Gastroesophageal sphincter (tissue), 4 donors: ENCODE measurements around the gene DNAAF8. TPM values are rescaled to one million over a fixed set of nuclear protein-coding genes. Genes with fewer than 3 reads are reported as not detected.
"Not testable (repeated sequence)": the region's sequence is repeated elsewhere in the genome, so short reads cannot be mapped to it uniquely, and the experiment has no call there.

Experiments used
- ATAC-seq: fragments of 150-250 bp; one replicate; pipeline ENCODE4 v1.9.1; 2016; ENCODE audit warnings: mild to moderate bottlenecking, moderate library complexity
- H3K27ac ChIP-seq, 4 donors: fragments of 200-600 bp; sonication (generic) in 3 of 4; 1 replicate in 3 of 4; 2 replicates in 1 of 4; pipeline ENCODE4 v1.5.1; 2016 to 2019
- H3K27me3 ChIP-seq: fragments of 200-600 bp; sonication (generic); one replicate; pipeline ENCODE4 v1.5.1; 2019
- H3K36me3 ChIP-seq, 2 donors: fragments of 200-600 bp; sonication (generic); one replicate each; pipeline ENCODE4 v1.5.1; 2019; ENCODE audit warnings: control low read depth in 1 of 2
- H3K4me1 ChIP-seq, 3 donors: fragments of 200-600 bp; sonication (generic); 1 replicate in 2 of 3; 2 replicates in 1 of 3; pipeline ENCODE4 v1.5.1; 2016 to 2019; ENCODE audit warnings: control low read depth in 2 of 3
- H3K4me3 ChIP-seq, 2 donors: fragments of 200-600 bp; sonication (generic); one replicate each; pipeline ENCODE4 v1.5.1; 2019; ENCODE audit warnings: mild to moderate bottlenecking in 1 of 2, moderate library complexity in 1 of 2
- H3K9me3 ChIP-seq, 3 donors: fragments of 200-600 bp; sonication (generic); one replicate each; pipeline ENCODE4 v1.5.1; 2017 to 2019; ENCODE audit warnings: control low read depth in 2 of 3
- EP300 ChIP-seq: sonication (generic); formaldehyde crosslinking; IDR thresholded peaks from one replicate; pipeline ENCODE4 v1.6.1; 2017; ENCODE audit warnings: antibody characterized with exemption, mild to moderate bottlenecking
- POLR2A ChIP-seq, 2 donors: fragments of 450-650 bp; IDR thresholded peaks; one replicate each; pipeline ENCODE4 v1.6.1; 2017; ENCODE audit warnings: antibody characterized with exemption in 2 of 2, mild to moderate bottlenecking in 2 of 2, moderate library complexity in 1 of 2
- POLR2AphosphoS5 ChIP-seq: sonication (generic); formaldehyde crosslinking; IDR thresholded peaks from one replicate; pipeline ENCODE4 v1.6.1; 2017; ENCODE audit warnings: antibody characterized with exemption
- WGBS, 2 donors: methylation state at CpG; one replicate each; pipeline ENCODE4 v1.1.5; 2018; ENCODE audit warnings: low coverage in 1 of 2; 5-methylcytosine and 5-hydroxymethylcytosine counted together
- total RNA-seq, 4 donors: library from RNA; depleted of rRNA; stranded (reverse); fragments of >200 nt; gene quantifications; one replicate each; pipeline ENCODE4 v1.1.0, GENCODE V29; 2016
- TF ChIP-seq, protein P1 (sequence below), 4 experiments: fragments of 200-600 bp in 2 of 4; fragments of 450-650 bp in 2 of 4; sonication (generic) in 1 of 4; IDR thresholded peaks; one replicate each; pipeline ENCODE4 v1.5.1; 2017 to 2019; ENCODE audit warnings: antibody characterized with exemption in 4 of 4, mild to moderate bottlenecking in 2 of 4, moderate library complexity in 2 of 4

DNAAF8 gene
- total RNA-seq, 4 donors from 2014 or later, result 0.54 to 0.89 (median 0.65) TPM

- Histone ChIP-seq H3K27ac (no peak overlapping the region), H3K9me3 (no peaks in the 10 kb centered on the region), H3K4me1 (peaks cover 0 to 22% (median 5%) of the 10 kb centered on the region in 3 donors), H3K27me3 (no peaks in the 10 kb centered on the region), H3K4me3 (no peak overlapping the region), H3K36me3 (no peaks in the 10 kb centered on the region)
- ATAC-seq, result no peak
- no peak for TF ChIP-seq POLR2A (IDR thresholded peaks at IDR 0.05)
- WGBS, 2 donors, result 80 to 81% methylated on average over 6 to 8 of the region's 15 CpGs
Measured at GRCh38 chr16:4737545-4737944, 3.2 kb downstream of the DNAAF8 start.

GRCh38 chr16:4738370-4738769, 4.0 kb downstream of the DNAAF8 start:
- H3K27ac ChIP-seq, ATAC-seq, H3K36me3 ChIP-seq, H3K27me3 ChIP-seq, H3K9me3 ChIP-seq, H3K4me3 ChIP-seq: not testable (repeated sequence)
- 80 to 88% methylated on average over 1 of the region's 5 CpGs for WGBS, 2 donors
- peaks cover 0 to 21% (median 5%) of the 10 kb centered on the region in 3 donors for H3K4me1 ChIP-seq

DNA sequence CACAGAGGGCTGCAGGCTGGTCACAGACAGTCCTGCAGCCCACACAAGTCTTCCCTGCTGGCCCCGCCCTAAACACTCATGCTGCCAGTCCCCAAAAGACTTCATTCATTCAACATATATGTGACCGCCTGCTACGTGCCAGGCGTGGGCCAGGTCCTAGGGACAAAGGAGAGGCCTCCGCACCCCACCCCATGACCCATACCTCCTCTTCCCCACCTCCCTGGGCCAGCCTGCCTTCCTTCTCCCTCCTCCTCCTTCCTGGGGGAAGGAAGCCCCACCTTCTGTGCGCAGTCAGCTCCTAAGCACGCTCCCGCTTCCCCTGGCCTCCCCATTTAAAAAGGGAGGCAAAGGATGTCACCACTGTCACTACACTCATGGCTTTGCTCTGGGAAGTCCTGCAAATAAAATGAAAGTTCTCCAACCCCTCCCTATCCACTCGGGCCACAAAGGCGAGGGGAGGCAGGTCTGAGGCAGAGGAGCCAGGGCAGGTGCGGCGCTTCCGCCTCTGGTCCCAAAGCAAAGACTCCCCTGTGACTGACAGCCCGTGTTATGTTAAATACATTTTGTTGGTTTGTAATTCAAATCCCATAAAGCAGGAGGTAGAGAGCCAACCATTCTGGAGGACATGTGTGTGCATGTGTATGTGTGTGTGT, 9.0 kb downstream of the DNAAF8 start:
- Histone ChIP-seq H3K4me3 (peak overlapping the region in 1 of 2 donors; percentile 12), H3K27me3 (no peaks in the 10 kb centered on the region), H3K9me3 (no peaks in the 10 kb centered on the region), H3K4me1 (peaks cover 0 to 27% (median 3%) of the 10 kb centered on the region in 3 donors), H3K36me3 (no peaks in the 10 kb centered on the region), H3K27ac (no peak overlapping the region)
- ATAC-seq, result no peak
- WGBS, 2 donors, result 35 to 48% methylated on average over 5 to 11 of the region's 14 CpGs
- TF ChIP-seq POLR2A (IDR thresholded peaks at IDR 0.05) (no peak), POLR2AphosphoS5 (no peak), EP300 (no peak)
- TF ChIP-seq, protein P1, sequence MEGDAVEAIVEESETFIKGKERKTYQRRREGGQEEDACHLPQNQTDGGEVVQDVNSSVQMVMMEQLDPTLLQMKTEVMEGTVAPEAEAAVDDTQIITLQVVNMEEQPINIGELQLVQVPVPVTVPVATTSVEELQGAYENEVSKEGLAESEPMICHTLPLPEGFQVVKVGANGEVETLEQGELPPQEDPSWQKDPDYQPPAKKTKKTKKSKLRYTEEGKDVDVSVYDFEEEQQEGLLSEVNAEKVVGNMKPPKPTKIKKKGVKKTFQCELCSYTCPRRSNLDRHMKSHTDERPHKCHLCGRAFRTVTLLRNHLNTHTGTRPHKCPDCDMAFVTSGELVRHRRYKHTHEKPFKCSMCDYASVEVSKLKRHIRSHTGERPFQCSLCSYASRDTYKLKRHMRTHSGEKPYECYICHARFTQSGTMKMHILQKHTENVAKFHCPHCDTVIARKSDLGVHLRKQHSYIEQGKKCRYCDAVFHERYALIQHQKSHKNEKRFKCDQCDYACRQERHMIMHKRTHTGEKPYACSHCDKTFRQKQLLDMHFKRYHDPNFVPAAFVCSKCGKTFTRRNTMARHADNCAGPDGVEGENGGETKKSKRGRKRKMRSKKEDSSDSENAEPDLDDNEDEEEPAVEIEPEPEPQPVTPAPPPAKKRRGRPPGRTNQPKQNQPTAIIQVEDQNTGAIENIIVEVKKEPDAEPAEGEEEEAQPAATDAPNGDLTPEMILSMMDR (IDR thresholded peaks at IDR 0.05), result no peak

DNA sequence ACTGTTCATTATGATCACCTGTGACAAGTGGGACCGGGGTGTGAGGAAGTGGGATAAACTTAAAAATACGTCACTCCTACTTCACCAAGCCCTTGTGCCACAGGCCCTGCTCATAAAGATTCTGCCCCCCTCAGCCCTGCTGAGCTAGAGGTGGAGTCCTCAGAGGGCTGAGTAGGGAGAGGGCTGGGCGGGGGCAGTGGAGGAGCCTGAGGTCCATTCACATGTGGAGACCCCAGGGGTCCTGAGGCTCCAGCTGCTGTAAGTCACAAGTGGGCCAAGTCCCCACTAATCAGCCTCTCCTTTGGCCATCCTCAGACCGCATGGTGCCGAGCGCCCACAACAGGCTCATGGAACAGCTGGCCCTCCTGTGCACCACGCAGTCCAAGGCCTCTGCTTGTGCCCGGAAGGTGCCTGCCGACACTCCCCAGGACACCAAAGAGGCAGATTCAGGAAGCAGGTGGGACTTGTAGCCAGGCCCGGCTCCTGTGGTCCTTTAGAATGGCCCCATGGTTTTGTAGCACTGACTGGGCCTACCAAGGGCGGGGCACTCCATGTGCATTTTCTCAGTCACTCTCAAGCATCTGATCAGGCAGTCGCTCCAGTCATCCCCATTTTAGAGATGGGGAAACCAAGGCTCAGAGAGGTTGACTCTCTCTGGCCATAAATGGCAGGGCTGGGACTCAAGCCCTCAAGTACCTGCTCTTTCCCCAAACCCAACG, 10.4 kb downstream of the DNAAF8 start:
- no peak overlapping the region for H3K4me3 ChIP-seq
- H3K4me1 ChIP-seq, result peaks cover 0 to 27% (median 3%) of the 10 kb centered on the region in 3 donors
- WGBS, 2 donors, result 48 to 72% methylated on average over 7 to 8 of the region's 13 CpGs
- no peaks in the 10 kb centered on the region for H3K27me3 ChIP-seq
- peaks cover 0 to 14% of the 10 kb centered on the region in 2 donors for H3K36me3 ChIP-seq
- ATAC-seq, result peak; percentile 25
- H3K27ac ChIP-seq, result no peak overlapping the region
- no peaks in the 10 kb centered on the region for H3K9me3 ChIP-seq
- TF ChIP-seq, protein P1 (IDR thresholded peaks at IDR 0.05), result no peak
- no peak for TF ChIP-seq EP300
- no peak for TF ChIP-seq POLR2AphosphoS5
- TF ChIP-seq POLR2A (IDR thresholded peaks at IDR 0.05), result no peak

DNA sequence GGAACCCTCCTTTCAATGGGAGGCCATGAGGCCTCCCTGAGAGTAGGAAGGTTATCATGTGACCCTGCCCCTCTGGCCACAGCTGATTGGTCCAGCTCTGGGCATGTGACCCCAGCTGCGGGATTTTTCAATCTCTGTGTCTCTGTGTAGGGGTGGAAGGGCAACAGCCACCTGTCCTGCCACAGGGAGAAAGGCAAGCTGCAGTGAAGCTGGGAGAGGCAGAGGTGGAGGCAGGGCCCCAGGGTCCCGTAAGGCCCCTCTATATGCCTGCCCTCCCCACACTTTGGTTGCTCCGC, 10.9 kb downstream of the DNAAF8 start:
- no peaks in the 10 kb centered on the region for H3K9me3 ChIP-seq
- TF ChIP-seq, protein P1 (IDR thresholded peaks at IDR 0.05), result no peak
- TF ChIP-seq EP300 (no peak), POLR2AphosphoS5 (no peak), POLR2A (IDR thresholded peaks at IDR 0.05) (no peak)
- peaks cover 0 to 19% of the 10 kb centered on the region in 2 donors for H3K36me3 ChIP-seq
- no peaks in the 10 kb centered on the region for H3K27me3 ChIP-seq
- peaks cover 0 to 27% (median 3%) of the 10 kb centered on the region in 3 donors for H3K4me1 ChIP-seq
- ATAC-seq, result no peak
- H3K27ac ChIP-seq, result no peak overlapping the region
- WGBS, 2 donors, result 0% methylated on average over 1 of the region's 3 CpGs; no CpG with 5 or more reads in 1 of the 2 donors
- H3K4me3 ChIP-seq, result no peak overlapping the region

DNA sequence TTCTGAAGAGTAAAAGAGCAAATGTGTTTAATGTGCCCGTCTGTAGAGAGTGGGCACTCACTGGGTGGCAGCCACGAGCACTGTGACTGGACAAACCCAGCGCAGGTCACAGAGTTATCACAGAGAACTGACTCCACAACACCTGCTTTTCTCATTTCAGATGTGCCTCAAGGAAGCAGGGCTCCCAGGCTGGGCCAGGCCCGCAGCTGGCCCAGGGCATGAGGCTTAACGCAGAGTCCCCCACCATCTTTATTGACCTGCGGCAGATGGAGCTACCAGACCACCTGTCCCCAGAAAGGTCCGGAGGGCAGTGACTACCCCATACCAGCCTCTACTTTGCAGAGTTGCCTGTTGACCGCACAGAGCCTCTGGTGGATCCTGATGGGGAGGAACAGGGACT, 11.9 kb downstream of the DNAAF8 start:
- 61 to 79% methylated on average over 3 to 4 of the region's 8 CpGs for WGBS, 2 donors
- H3K27ac ChIP-seq, result no peak overlapping the region
- no peak for ATAC-seq
- H3K4me1 ChIP-seq, result peaks cover 0 to 27% (median 3%) of the 10 kb centered on the region in 3 donors
- TF ChIP-seq EP300 (no peak), POLR2A (IDR thresholded peaks at IDR 0.05) (no peak), POLR2AphosphoS5 (no peak)
- TF ChIP-seq, protein P1 (IDR thresholded peaks at IDR 0.05), result no peak
- H3K9me3 ChIP-seq, result no peaks in the 10 kb centered on the region
- H3K27me3 ChIP-seq, result no peaks in the 10 kb centered on the region
- H3K4me3 ChIP-seq, result no peak overlapping the region
- peaks cover 0 to 29% of the 10 kb centered on the region in 2 donors for H3K36me3 ChIP-seq
